ENCODE results near the gene RHOT2.

Gene RHOT2

GRCh38 chr16:658679-659571 is 9.0 kb upstream of the RHOT2 start:
- FAIRE-seq: no peak
- TF ChIP-seq POU2F2 (IDR thresholded peaks at IDR 0.05; ENCODE audit: low read depth, low read length) (no peak), PAX5 (IDR thresholded peaks at IDR 0.05; ENCODE audit: insufficient read depth, low read length, severe bottlenecking) (no peak), TAF1 (IDR thresholded peaks at IDR 0.05; ENCODE audit: low read depth, low read length) (no peak), POLR2AphosphoS5 (IDR thresholded peaks at IDR 0.05; ENCODE audit: low read depth, low read length) (no peak), POLR2A (IDR thresholded peaks at IDR 0.05; ENCODE audit: low read depth, low read length) (no peak), SPI1 (IDR thresholded peaks at IDR 0.05; ENCODE audit: low read depth, low read length) (no peak)
- no peak for DNase-seq (ENCODE audit: insufficient read length, low spot score)

DNA sequence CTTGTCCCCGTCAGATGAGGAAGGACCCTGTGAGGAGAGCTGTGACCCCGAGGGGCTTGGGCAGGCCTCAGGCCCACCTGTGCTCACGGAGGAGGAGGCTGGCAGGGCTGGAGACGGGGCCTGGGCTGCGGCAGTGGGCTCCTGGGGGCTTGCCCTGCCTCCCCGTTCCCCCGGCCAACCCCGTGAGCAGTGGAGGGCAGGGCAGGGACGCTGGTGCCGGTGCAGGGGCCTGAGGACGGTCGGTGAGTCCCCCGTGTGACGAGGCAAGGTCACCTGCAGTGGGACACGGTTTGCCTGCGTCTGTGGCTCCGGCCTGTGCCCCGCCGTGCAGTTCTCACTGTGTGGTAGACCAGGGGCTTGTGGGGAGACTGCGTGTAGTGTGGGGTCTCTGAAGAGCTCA is 8.3 kb upstream of the RHOT2 start:
- TF ChIP-seq PAX5 (IDR thresholded peaks at IDR 0.05; ENCODE audit: insufficient read depth, low read length, severe bottlenecking) (no peak), POU2F2 (IDR thresholded peaks at IDR 0.05; ENCODE audit: low read depth, low read length) (no peak), POLR2AphosphoS5 (IDR thresholded peaks at IDR 0.05; ENCODE audit: low read depth, low read length) (no peak), TAF1 (IDR thresholded peaks at IDR 0.05; ENCODE audit: low read depth, low read length) (no peak), POLR2A (IDR thresholded peaks at IDR 0.05; ENCODE audit: low read depth, low read length) (no peak), SPI1 (IDR thresholded peaks at IDR 0.05; ENCODE audit: low read depth, low read length) (no peak)
- DNase-seq (ENCODE audit: insufficient read length, low spot score) (no peak), FAIRE-seq (no peak)

DNA sequence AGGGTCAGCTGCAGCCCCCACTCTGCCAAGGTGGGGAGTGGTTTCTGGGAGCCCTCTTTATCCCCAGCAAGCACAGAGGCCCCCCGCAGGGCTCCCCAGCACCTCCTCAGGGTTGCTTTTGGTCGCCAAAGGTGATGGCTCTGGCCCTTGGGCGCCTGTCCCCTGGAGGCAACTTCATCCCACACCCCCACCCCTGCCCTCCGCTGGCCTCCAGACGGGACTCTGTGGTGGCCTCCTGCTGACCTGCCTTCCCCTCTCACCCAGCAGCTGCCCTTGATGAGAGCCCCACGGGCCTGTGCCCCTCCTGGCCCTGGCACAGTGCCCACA is 7.8 kb upstream of the RHOT2 start:
- no peak for DNase-seq (ENCODE audit: insufficient read length, low spot score)
- no peak for FAIRE-seq
- no peak for TF ChIP-seq POLR2A (IDR thresholded peaks at IDR 0.05; ENCODE audit: low read depth, low read length)
- no peak for TF ChIP-seq PAX5 (IDR thresholded peaks at IDR 0.05; ENCODE audit: insufficient read depth, low read length, severe bottlenecking)
- TF ChIP-seq POLR2AphosphoS5 (IDR thresholded peaks at IDR 0.05; ENCODE audit: low read depth, low read length): no peak
- no peak for TF ChIP-seq TAF1 (IDR thresholded peaks at IDR 0.05; ENCODE audit: low read depth, low read length)
- no peak for TF ChIP-seq POU2F2 (IDR thresholded peaks at IDR 0.05; ENCODE audit: low read depth, low read length)
- no peak for TF ChIP-seq SPI1 (IDR thresholded peaks at IDR 0.05; ENCODE audit: low read depth, low read length)

DNA sequence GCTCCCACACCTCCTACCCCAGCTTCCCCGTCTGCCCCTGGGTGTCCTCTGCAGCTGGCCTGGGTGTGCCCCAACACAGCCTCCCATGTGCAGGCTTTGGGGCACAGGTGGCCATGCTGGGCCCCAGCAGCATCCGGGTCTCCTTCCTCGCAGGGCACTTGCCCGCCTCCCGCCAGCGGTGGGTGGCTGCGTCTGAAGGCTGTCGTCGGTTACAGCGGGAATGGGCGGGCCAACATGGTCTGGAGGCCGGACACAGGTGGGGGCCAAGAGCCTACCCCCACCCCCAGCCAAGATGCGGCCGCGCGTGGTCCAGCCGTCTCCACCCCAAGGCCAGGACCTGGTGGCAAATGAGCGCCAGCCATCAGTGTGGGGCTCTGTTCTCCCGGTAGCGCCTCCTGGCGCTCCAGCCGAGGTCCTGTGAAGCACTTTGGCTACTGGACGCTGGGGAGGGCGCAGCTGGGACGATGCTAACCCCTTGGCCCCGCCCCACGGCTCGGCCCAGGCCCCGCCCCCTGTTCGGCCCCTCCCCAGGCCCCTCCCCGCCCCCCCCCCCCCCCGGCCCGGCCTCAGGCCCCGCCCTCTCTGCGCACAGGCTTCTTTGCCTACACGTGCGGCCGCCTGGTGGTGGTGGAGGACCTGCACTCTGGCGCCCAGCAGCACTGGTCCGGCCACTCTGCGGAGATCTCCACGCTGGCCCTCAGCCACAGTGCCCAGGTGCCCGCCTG is 7.3 kb upstream of the RHOT2 start:
- peak; percentile 88 for FAIRE-seq
- TF ChIP-seq SPI1 (IDR thresholded peaks at IDR 0.05; ENCODE audit: low read depth, low read length): no peak
- no peak for TF ChIP-seq PAX5 (IDR thresholded peaks at IDR 0.05; ENCODE audit: insufficient read depth, low read length, severe bottlenecking)
- TF ChIP-seq POLR2A (IDR thresholded peaks at IDR 0.05; ENCODE audit: low read depth, low read length): no peak
- TF ChIP-seq TAF1 (IDR thresholded peaks at IDR 0.05; ENCODE audit: low read depth, low read length): no peak
- TF ChIP-seq POU2F2 (IDR thresholded peaks at IDR 0.05; ENCODE audit: low read depth, low read length): no peak
- no peak for TF ChIP-seq POLR2AphosphoS5 (IDR thresholded peaks at IDR 0.05; ENCODE audit: low read depth, low read length)
- DNase-seq (ENCODE audit: insufficient read length, low spot score): peak; percentile 97

GRCh38 chr16:661184-661821 is 6.6 kb upstream of the RHOT2 start:
- TF ChIP-seq POLR2A (IDR thresholded peaks at IDR 0.05; ENCODE audit: low read depth, low read length) (no peak), SPI1 (IDR thresholded peaks at IDR 0.05; ENCODE audit: low read depth, low read length) (no peak), POU2F2 (IDR thresholded peaks at IDR 0.05; ENCODE audit: low read depth, low read length) (no peak), TAF1 (IDR thresholded peaks at IDR 0.05; ENCODE audit: low read depth, low read length) (no peak), PAX5 (IDR thresholded peaks at IDR 0.05; ENCODE audit: insufficient read depth, low read length, severe bottlenecking) (no peak), POLR2AphosphoS5 (IDR thresholded peaks at IDR 0.05; ENCODE audit: low read depth, low read length) (no peak)
- DNase-seq (ENCODE audit: insufficient read length, low spot score): no peak
- no peak for FAIRE-seq

GRCh38 chr16:662095-662494 is 5.8 kb upstream of the RHOT2 start:
- TF ChIP-seq POLR2A (IDR thresholded peaks at IDR 0.05; ENCODE audit: low read depth, low read length) (no peak), POLR2AphosphoS5 (IDR thresholded peaks at IDR 0.05; ENCODE audit: low read depth, low read length) (no peak), PAX5 (IDR thresholded peaks at IDR 0.05; ENCODE audit: insufficient read depth, low read length, severe bottlenecking) (no peak), TAF1 (IDR thresholded peaks at IDR 0.05; ENCODE audit: low read depth, low read length) (no peak), POU2F2 (IDR thresholded peaks at IDR 0.05; ENCODE audit: low read depth, low read length) (no peak), SPI1 (IDR thresholded peaks at IDR 0.05; ENCODE audit: low read depth, low read length) (no peak)
- FAIRE-seq: no peak
- DNase-seq (ENCODE audit: insufficient read length, low spot score): no peak

DNA sequence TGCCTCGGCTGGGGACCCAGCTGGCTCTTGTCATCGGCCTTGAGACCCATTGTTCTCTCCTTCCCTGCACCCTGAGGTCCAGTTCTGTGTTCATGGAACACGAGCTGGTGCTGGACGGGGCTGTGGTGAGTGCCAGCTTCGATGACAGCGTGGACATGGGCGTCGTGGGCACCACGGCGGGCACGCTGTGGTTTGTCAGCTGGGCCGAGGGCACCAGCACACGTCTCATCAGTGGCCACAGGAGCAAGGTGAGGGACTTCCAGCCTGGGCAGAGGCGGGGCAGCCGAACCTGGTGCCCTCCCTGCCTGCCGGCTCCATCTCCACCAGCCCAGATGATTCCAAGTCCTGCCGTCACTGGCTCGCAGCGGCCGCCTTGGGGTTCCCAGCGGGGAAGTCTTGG is 5.3 kb upstream of the RHOT2 start:
- FAIRE-seq: no peak
- no peak for TF ChIP-seq POLR2A (IDR thresholded peaks at IDR 0.05; ENCODE audit: low read depth, low read length)
- no peak for TF ChIP-seq POU2F2 (IDR thresholded peaks at IDR 0.05; ENCODE audit: low read depth, low read length)
- TF ChIP-seq POLR2AphosphoS5 (IDR thresholded peaks at IDR 0.05; ENCODE audit: low read depth, low read length): no peak
- TF ChIP-seq PAX5 (IDR thresholded peaks at IDR 0.05; ENCODE audit: insufficient read depth, low read length, severe bottlenecking): no peak
- no peak for TF ChIP-seq SPI1 (IDR thresholded peaks at IDR 0.05; ENCODE audit: low read depth, low read length)
- no peak for DNase-seq (ENCODE audit: insufficient read length, low spot score)

GRCh38 chr16:666572-666971 is 1.4 kb upstream of the RHOT2 start:
- no peak for DNase-seq (ENCODE audit: insufficient read length, low spot score)
- TF ChIP-seq POLR2AphosphoS5 (IDR thresholded peaks at IDR 0.05; ENCODE audit: low read depth, low read length): no peak
- no peak for TF ChIP-seq PAX5 (IDR thresholded peaks at IDR 0.05; ENCODE audit: insufficient read depth, low read length, severe bottlenecking)
- no peak for FAIRE-seq

- TF ChIP-seq POLR2A (IDR thresholded peaks at IDR 0.05; ENCODE audit: low read depth, low read length) (no peak), TAF1 (IDR thresholded peaks at IDR 0.05; ENCODE audit: low read depth, low read length) (no peak)
- no peak for FAIRE-seq
These were observed 686 bp upstream of the RHOT2 start for GRCh38 chr16:667113-667779.

More at GRCh38 chr16:667113-667779, 686 bp upstream of the RHOT2 start:
- no peak for DNase-seq (ENCODE audit: insufficient read length, low spot score)

All from GM12891 (cell line).